B cell (primary cell): ENCODE measurements around the gene OR1L8.

Source experiments
- CTCF ChIP-seq: fragments of 200-600 bp; IDR thresholded peaks from one replicate; pipeline ENCODE4 v1.8.0; 2022; ENCODE audit warnings: antibody characterized with exemption, mild to moderate bottlenecking
- EZH2 ChIP-seq: IDR thresholded peaks from 2 replicates; pipeline ENCODE4 v1.6.1; 2012; ENCODE audit warnings: borderline replicate concordance, low read depth, mild to moderate bottlenecking, moderate library complexity, low read length; ENCODE audit not compliant: insufficient read depth, poor library complexity, severe bottlenecking

DNA sequence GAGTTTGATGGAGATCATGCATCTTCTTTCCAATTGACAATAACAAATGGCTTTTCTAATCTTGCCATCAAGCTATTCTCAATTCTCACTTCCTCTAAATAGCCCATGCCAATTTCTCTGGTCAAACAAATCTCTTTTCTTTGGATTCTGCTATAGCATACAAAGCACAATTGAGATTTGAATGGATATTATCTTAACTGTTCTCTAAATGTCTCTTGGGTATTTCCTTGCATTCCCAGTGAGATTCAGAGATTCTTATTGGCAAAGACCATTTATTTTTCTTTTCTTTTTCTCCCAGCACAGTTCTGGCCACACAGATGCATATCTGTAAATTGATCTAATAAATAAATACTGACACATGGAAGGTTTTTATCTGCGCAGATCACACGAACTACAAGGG lies 30.4 kb downstream of the OR1L8 start, which contains the start of gene OR1N2:
- no peak for TF ChIP-seq CTCF
- no peak for TF ChIP-seq EZH2
